ENCODE data around the gene LRRC8A. TPM values are rescaled to one million over a fixed set of nuclear protein-coding genes. Genes with fewer than 3 reads are reported as not detected.
"Not testable (repeated sequence)": the region's sequence is repeated elsewhere in the genome, so short reads cannot be mapped to it uniquely, and the experiment has no call there.

Gene LRRC8A
- total RNA-seq, 1 donor = 38.0 TPM

- not testable (repeated sequence) for H2AFZ ChIP-seq (ENCODE audit: low read length); H3K27me3 ChIP-seq (ENCODE audit: insufficient read depth, low read length); H3K79me2 ChIP-seq (ENCODE audit: insufficient read depth, low read length); H3K4me3 ChIP-seq (ENCODE audit: insufficient read depth, low read length); H3K4me2 ChIP-seq (ENCODE audit: insufficient read depth, low read length); DNase-seq (ENCODE audit: insufficient read length, low spot score, missing footprints); H4K20me1 ChIP-seq (ENCODE audit: insufficient read depth, low read length); H3K4me1 ChIP-seq (ENCODE audit: insufficient read depth, low read length); H3K9me3 ChIP-seq (ENCODE audit: low read depth, low read length); H3K27ac ChIP-seq (ENCODE audit: low read depth, low read length); H3K36me3 ChIP-seq (ENCODE audit: insufficient read depth, low read length)
- TF ChIP-seq, protein P1, sequence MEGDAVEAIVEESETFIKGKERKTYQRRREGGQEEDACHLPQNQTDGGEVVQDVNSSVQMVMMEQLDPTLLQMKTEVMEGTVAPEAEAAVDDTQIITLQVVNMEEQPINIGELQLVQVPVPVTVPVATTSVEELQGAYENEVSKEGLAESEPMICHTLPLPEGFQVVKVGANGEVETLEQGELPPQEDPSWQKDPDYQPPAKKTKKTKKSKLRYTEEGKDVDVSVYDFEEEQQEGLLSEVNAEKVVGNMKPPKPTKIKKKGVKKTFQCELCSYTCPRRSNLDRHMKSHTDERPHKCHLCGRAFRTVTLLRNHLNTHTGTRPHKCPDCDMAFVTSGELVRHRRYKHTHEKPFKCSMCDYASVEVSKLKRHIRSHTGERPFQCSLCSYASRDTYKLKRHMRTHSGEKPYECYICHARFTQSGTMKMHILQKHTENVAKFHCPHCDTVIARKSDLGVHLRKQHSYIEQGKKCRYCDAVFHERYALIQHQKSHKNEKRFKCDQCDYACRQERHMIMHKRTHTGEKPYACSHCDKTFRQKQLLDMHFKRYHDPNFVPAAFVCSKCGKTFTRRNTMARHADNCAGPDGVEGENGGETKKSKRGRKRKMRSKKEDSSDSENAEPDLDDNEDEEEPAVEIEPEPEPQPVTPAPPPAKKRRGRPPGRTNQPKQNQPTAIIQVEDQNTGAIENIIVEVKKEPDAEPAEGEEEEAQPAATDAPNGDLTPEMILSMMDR (IDR thresholded peaks at IDR 0.05; ENCODE audit: extremely low read depth, low read depth, low read length) = peak; percentile 63
Observed at GRCh38 chr9:128851779-128852600, 29.9 kb upstream of the LRRC8A start.

DNA sequence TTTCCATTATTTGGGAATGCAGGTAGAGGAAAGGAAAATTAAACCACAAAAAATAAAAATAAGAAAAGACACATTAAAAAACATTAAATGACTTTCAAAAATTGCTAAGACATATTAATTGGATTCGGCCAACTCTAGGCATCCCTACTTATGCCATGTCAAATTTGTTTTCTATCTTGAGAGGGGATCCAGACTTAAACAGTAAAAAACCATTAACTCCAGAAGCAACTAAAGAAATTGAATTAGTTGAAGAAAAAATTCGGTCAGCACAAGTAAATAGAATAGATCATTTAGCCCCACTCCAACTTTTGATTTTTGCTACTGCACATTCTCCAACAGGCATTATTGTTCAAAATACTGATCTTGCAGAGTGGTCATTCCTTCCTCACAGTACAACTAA, 29.3 kb upstream of the LRRC8A start:
- not testable (repeated sequence) for H3K36me3 ChIP-seq (ENCODE audit: insufficient read depth, low read length); H4K20me1 ChIP-seq (ENCODE audit: insufficient read depth, low read length); DNase-seq (ENCODE audit: insufficient read length, low spot score, missing footprints); H3K79me2 ChIP-seq (ENCODE audit: insufficient read depth, low read length); H2AFZ ChIP-seq (ENCODE audit: low read length); H3K4me2 ChIP-seq (ENCODE audit: insufficient read depth, low read length); H3K4me3 ChIP-seq (ENCODE audit: insufficient read depth, low read length); H3K27ac ChIP-seq (ENCODE audit: low read depth, low read length); H3K27me3 ChIP-seq (ENCODE audit: insufficient read depth, low read length); H3K9me3 ChIP-seq (ENCODE audit: low read depth, low read length); H3K4me1 ChIP-seq (ENCODE audit: insufficient read depth, low read length)

DNA sequence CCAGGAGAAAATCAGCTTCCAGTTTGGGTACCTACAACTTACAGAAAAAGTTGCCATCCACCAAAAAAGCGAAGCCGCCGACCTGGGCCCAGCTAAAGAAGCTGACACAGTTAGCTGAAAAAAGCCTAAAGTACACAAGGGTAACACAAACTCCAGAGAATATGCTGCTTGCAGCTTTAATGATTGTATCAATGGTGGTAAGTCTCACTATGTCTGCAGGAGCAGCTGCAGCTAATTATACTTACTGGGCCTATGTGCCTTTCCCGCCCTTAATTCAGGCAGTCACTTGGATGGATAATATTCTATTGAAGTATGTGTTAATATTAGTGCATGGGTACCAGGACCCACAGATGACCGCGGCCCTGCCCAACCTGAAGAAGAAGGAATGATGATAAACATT, 27.5 kb upstream of the LRRC8A start:
- H3K36me3 ChIP-seq (ENCODE audit: insufficient read depth, low read length); H3K27ac ChIP-seq (ENCODE audit: low read depth, low read length); H3K79me2 ChIP-seq (ENCODE audit: insufficient read depth, low read length); H4K20me1 ChIP-seq (ENCODE audit: insufficient read depth, low read length); H3K9me3 ChIP-seq (ENCODE audit: low read depth, low read length); H3K4me2 ChIP-seq (ENCODE audit: insufficient read depth, low read length); H2AFZ ChIP-seq (ENCODE audit: low read length); H3K27me3 ChIP-seq (ENCODE audit: insufficient read depth, low read length); H3K4me1 ChIP-seq (ENCODE audit: insufficient read depth, low read length); H3K4me3 ChIP-seq (ENCODE audit: insufficient read depth, low read length); DNase-seq (ENCODE audit: insufficient read length, low spot score, missing footprints): not testable (repeated sequence)

GRCh38 chr9:128858476-128858875, 23.5 kb upstream of the LRRC8A start:
- not testable (repeated sequence) for H3K4me1 ChIP-seq (ENCODE audit: insufficient read depth, low read length); DNase-seq (ENCODE audit: insufficient read length, low spot score, missing footprints); H3K4me3 ChIP-seq (ENCODE audit: insufficient read depth, low read length); H4K20me1 ChIP-seq (ENCODE audit: insufficient read depth, low read length); H3K4me2 ChIP-seq (ENCODE audit: insufficient read depth, low read length); H2AFZ ChIP-seq (ENCODE audit: low read length); H3K36me3 ChIP-seq (ENCODE audit: insufficient read depth, low read length); H3K27ac ChIP-seq (ENCODE audit: low read depth, low read length); H3K79me2 ChIP-seq (ENCODE audit: insufficient read depth, low read length); H3K27me3 ChIP-seq (ENCODE audit: insufficient read depth, low read length); H3K9me3 ChIP-seq (ENCODE audit: low read depth, low read length)

GRCh38 chr9:128860937-128861336, 21.0 kb upstream of the LRRC8A start:
- no peaks in the 10 kb centered on the region for H3K9me3 ChIP-seq (ENCODE audit: low read depth, low read length)
- H3K36me3 ChIP-seq (ENCODE audit: insufficient read depth, low read length) = no peaks in the 10 kb centered on the region
- no peak for DNase-seq (ENCODE audit: insufficient read length, low spot score, missing footprints)
- TF ChIP-seq, protein P1 (IDR thresholded peaks at IDR 0.05; ENCODE audit: extremely low read depth, low read depth, low read length) = no peak
- H4K20me1 ChIP-seq (ENCODE audit: insufficient read depth, low read length) = peaks cover 3% of the 10 kb centered on the region
- no peak overlapping the region for H3K4me3 ChIP-seq (ENCODE audit: insufficient read depth, low read length)
- no peaks in the 10 kb centered on the region for H3K27me3 ChIP-seq (ENCODE audit: insufficient read depth, low read length)
- H2AFZ ChIP-seq (ENCODE audit: low read length) = no peak overlapping the region
- no peak overlapping the region for H3K4me2 ChIP-seq (ENCODE audit: insufficient read depth, low read length)
- H3K79me2 ChIP-seq (ENCODE audit: insufficient read depth, low read length) = no peaks in the 10 kb centered on the region
- H3K27ac ChIP-seq (ENCODE audit: low read depth, low read length) = no peak overlapping the region
- H3K4me1 ChIP-seq (ENCODE audit: insufficient read depth, low read length) = no peaks in the 10 kb centered on the region

All from osteoblast (primary cell).